Prostate gland (tissue), 2 donors: ENCODE measurements around the gene LMBRD1. TPM values are rescaled to one million over a fixed set of nuclear protein-coding genes. Genes with fewer than 3 reads are reported as not detected.
"Not testable (repeated sequence)": the region's sequence is repeated elsewhere in the genome, so short reads cannot be mapped to it uniquely, and the experiment has no call there.

Experiments used
- DNase-seq: peaks from one replicate; pipeline ENCODE4 v3.0.0-alpha.2; 2019; ENCODE audit warnings: low spot score
- H3K27ac ChIP-seq, 2 donors: fragments of 200-600 bp; sonication (generic); 2 replicates each; pipeline ENCODE4 v1.5.1; 2017 to 2019
- H3K27me3 ChIP-seq: fragments of 200-600 bp; sonication (generic); replicated peaks from 2 replicates; pipeline ENCODE4 v1.5.1; 2019; ENCODE audit not compliant: insufficient read depth
- H3K36me3 ChIP-seq, 2 donors: fragments of 200-600 bp; sonication (generic); 1 replicate in 1 of 2; 2 replicates in 1 of 2; pipeline versions ENCODE4 v1.5.1 to v1.8.1; 2017 to 2019
- H3K4me1 ChIP-seq: fragments of 200-600 bp; sonication (generic); replicated peaks from 2 replicates; pipeline ENCODE4 v1.5.1; 2019
- H3K4me3 ChIP-seq, 2 donors: fragments of 200-600 bp; sonication (generic); 2 replicates each; pipeline ENCODE4 v1.5.1; 2017 to 2019
- H3K9me3 ChIP-seq: fragments of 200-600 bp; sonication (generic); 2 replicates; pipeline ENCODE4 v1.5.1; 2017
- POLR2A ChIP-seq: fragments of 450-650 bp; IDR thresholded peaks from one replicate; pipeline ENCODE4 v1.6.1; 2016; ENCODE audit warnings: antibody characterized with exemption, mild to moderate bottlenecking
- POLR2AphosphoS5 ChIP-seq: sonication (generic); formaldehyde crosslinking; IDR thresholded peaks from one replicate; pipeline ENCODE4 v1.6.1; 2017; ENCODE audit warnings: antibody characterized with exemption
- WGBS: methylation state at CpG from one replicate; pipeline ENCODE4 v1.1.5; 2018; 5-methylcytosine and 5-hydroxymethylcytosine counted together
- intact Hi-C: fragments of 100-400 bp; cut with DNase I; formaldehyde crosslinking; loops from one replicate; pipeline ENCODE4 v1.14.2; 2022
- total RNA-seq, 2 donors: library from RNA; depleted of rRNA; stranded (reverse); fragments of >200 nt; gene quantifications; one replicate each; pipeline ENCODE4 v1.1.0, GENCODE V29; 2016
- TF ChIP-seq, protein P1 (sequence below), 4 experiments: fragments of 200-600 bp in 2 of 4; fragments of 450-650 bp in 2 of 4; sonication (generic) in 2 of 4; IDR thresholded peaks; 1 replicate in 3 of 4; 2 replicates in 1 of 4; pipeline ENCODE4 v1.5.1; 2016 to 2019; ENCODE audit warnings: antibody characterized with exemption in 4 of 4, mild to moderate bottlenecking in 2 of 4, moderate library complexity in 2 of 4

LMBRD1 gene
- total RNA-seq, 2 donors from 2014 or later = 53.5 to 63.1 TPM

DNA sequence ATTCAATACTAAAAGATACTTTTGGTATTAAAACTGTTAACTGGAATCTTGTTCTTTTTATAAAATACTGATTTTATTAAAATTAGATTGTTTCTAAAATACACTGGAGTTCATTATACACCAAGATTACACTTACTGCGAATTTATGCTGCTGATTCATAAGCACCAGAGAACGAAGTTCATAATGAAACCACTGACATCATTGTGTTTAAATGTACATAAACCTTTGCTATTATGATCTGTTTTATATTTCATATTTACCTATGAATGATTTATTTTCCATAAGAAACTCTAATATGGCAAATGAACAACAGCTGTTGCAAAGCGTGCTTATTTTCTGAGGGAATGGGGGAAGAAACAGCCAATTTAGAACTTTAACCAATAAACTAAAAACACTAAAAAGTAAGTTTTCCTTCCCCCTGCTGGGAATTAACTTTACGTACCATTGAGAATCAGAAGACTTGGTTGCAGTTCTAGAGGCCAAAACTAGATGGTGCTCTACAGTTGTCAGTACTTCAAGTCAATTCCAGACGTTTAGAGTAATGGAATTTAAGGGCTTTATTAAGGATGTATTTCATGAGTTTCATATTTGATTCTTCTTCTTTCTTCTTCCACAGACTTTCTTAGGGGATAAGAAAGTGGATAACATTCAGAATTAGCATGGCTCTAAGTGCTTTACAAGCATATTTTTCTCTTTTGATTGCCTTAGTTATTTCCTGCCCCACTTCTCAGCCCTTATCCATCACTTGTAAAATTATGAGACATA is 38.8 kb upstream of the LMBRD1 start:
- H3K9me3 ChIP-seq = no peaks in the 10 kb centered on the region
- intact Hi-C loops = loop anchor here (2.0 to 10.0 kb wide), 2 partner anchors 271 to 329 kb away; no protein-coding TSS in a partner anchor
- DNase-seq = peak; percentile 16
- no peak overlapping the region for H3K4me3 ChIP-seq
- H3K4me1 ChIP-seq = no peaks in the 10 kb centered on the region
- H3K36me3 ChIP-seq = no peaks in the 10 kb centered on the region
- TF ChIP-seq, protein P1, sequence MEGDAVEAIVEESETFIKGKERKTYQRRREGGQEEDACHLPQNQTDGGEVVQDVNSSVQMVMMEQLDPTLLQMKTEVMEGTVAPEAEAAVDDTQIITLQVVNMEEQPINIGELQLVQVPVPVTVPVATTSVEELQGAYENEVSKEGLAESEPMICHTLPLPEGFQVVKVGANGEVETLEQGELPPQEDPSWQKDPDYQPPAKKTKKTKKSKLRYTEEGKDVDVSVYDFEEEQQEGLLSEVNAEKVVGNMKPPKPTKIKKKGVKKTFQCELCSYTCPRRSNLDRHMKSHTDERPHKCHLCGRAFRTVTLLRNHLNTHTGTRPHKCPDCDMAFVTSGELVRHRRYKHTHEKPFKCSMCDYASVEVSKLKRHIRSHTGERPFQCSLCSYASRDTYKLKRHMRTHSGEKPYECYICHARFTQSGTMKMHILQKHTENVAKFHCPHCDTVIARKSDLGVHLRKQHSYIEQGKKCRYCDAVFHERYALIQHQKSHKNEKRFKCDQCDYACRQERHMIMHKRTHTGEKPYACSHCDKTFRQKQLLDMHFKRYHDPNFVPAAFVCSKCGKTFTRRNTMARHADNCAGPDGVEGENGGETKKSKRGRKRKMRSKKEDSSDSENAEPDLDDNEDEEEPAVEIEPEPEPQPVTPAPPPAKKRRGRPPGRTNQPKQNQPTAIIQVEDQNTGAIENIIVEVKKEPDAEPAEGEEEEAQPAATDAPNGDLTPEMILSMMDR (IDR thresholded peaks at IDR 0.05) = peak; percentile 10 to 73 (median 48)
- TF ChIP-seq POLR2A = no peak
- 7% methylated on average over 5 of the region's 5 CpGs for WGBS
- no peak overlapping the region for H3K27ac ChIP-seq
- no peaks in the 10 kb centered on the region for H3K27me3 ChIP-seq

DNA sequence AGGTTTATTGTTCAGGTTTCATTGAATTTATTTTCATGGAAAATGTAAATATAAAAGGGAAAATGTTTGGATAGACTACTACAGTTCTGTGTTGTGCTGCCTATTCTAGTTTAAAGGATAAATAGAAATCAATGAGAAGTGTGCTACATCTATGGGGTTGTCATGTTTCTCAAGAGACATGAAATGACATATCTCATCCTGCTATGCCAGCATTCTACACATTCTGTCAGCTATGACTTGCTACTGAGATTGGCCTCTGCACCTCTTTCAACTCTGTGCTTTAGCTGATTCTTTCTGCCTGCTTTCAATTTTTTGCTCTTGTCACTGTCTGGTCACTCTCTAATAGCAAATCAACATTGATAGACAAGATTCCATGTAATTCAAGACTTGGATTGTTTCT is 35.7 kb upstream of the LMBRD1 start:
- Histone ChIP-seq H3K4me1 (no peaks in the 10 kb centered on the region), H3K4me3 (no peak overlapping the region), H3K27me3 (no peaks in the 10 kb centered on the region), H3K27ac (no peak overlapping the region), H3K36me3 (no peaks in the 10 kb centered on the region), H3K9me3 (no peaks in the 10 kb centered on the region)
- intact Hi-C loops = loop anchor here (10.0 kb wide), 1 partner anchor 332 kb away; no protein-coding TSS in a partner anchor
- no peak for TF ChIP-seq POLR2A
- DNase-seq = no peak

DNA sequence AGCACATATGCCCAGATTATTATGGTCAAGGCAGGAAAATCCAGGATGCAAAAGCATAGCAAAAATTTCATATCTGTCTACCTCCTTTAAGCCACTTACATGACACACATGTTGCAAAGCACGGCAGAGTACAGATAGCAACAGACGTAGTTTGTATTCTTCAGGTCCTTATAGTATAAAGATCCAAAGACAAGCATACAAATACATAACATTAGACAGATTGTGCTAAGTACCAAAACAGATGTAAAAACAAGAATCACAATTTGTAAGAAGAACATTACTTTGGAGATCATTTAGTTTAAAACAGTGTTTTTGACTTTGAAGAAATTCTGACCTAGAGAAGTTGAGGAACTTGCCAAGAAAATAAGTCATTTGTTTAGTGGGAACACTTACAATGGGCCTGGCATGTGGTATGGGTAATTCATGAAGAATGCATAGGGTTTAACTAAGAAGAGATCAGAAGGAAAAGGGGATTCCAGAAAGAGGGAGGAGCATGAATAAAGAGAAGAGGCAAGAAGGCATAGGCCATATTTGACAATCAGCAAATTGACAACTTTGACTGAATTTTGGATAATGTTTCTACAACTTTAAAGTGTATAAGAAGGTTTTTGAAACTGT is 30.6 kb upstream of the LMBRD1 start:
- intact Hi-C loops = no loop called here
- TF ChIP-seq, protein P1 (IDR thresholded peaks at IDR 0.05) = no peak
- no peak for TF ChIP-seq POLR2AphosphoS5
- no peak for TF ChIP-seq POLR2A
- 49% methylated on average over 2 of the region's 2 CpGs for WGBS
- Histone ChIP-seq H3K4me3 (no peak overlapping the region), H3K36me3 (no peaks in the 10 kb centered on the region), H3K9me3 (no peaks in the 10 kb centered on the region), H3K4me1 (no peaks in the 10 kb centered on the region), H3K27me3 (no peaks in the 10 kb centered on the region), H3K27ac (no peak overlapping the region)
- no peak for DNase-seq

DNA sequence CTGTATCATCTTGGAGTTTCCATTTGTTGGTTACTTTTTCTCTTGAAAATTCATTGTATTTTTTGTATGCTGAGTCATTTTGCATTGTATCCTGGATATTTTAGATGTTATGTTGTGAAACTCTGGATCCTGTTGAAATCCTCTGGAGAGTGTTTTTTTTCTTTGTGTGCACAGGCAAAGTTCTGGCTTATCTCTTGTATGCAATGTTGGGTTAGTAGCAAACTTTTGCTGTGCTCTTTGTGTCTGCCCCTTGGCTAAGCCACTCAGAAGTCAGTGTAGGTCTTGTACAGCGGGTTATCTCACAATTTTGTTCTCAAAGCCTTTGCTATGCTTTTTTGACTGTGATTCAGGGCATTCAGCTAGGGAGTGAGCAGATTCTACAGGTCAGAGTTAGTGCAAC is 29.1 kb upstream of the LMBRD1 start:
- no peak for DNase-seq
- intact Hi-C loops = no loop called here
- TF ChIP-seq, protein P1 (IDR thresholded peaks at IDR 0.05) = no peak
- TF ChIP-seq POLR2AphosphoS5 (no peak), POLR2A (no peak)
- Histone ChIP-seq H3K27me3 (no peaks in the 10 kb centered on the region), H3K27ac (no peak overlapping the region), H3K9me3 (no peaks in the 10 kb centered on the region), H3K36me3 (no peaks in the 10 kb centered on the region), H3K4me1 (no peaks in the 10 kb centered on the region), H3K4me3 (no peak overlapping the region)
- WGBS = 86% methylated on average over 1 of the region's 1 CpG

DNA sequence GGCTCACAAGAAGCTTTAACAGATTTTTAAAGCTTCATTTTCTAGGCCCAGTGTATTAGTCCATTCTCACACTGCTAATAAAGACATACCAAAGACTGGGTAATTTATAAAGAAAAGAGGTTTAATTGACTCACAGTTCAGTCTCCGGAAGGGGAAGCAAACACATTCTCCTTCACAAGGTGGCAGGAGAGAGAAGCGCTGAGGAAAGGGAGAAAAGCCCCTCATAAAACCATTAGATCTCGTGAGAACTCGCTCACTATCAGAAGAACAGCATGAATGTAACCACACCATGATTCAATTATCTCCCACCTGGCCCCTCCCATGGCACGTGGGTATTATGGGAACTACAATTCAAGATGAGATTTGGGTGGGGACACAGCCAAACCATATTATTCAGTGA is 27.5 kb upstream of the LMBRD1 start:
- H3K4me3 ChIP-seq, intact Hi-C loops, H3K27ac ChIP-seq, H3K27me3 ChIP-seq, DNase-seq, H3K36me3 ChIP-seq, H3K9me3 ChIP-seq, H3K4me1 ChIP-seq: not testable (repeated sequence)
- 68% methylated on average over 5 of the region's 5 CpGs for WGBS

DNA sequence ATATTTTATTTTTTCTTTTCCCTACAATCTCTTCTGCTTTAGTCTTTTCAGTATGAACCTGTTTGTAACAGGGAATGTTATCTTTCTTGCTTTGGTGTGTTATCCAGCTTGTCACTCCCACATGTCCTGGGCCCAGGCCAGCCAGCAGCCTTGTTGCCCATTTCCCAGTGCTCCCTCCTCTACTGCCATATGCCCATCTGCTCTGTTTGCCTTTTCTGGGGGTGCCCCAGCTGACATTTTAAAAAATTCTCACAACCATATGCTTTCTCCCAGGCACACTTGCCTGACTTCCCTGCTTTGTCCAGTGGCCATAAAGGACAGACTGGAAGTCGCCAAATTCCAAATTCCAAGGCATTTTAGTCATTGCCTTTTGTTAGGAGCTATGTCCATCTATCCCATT is 23.6 kb upstream of the LMBRD1 start:
- no peak for DNase-seq
- intact Hi-C loops = no loop called here
- WGBS = 87% methylated on average over 1 of the region's 1 CpG

More for the DNA sequence above, 23.6 kb upstream of the LMBRD1 start:
- TF ChIP-seq POLR2A (no peak), POLR2AphosphoS5 (no peak)
- TF ChIP-seq, protein P1 (IDR thresholded peaks at IDR 0.05) = no peak
- no peak overlapping the region for H3K4me3 ChIP-seq
- no peaks in the 10 kb centered on the region for H3K27me3 ChIP-seq
- no peaks in the 10 kb centered on the region for H3K9me3 ChIP-seq
- no peaks in the 10 kb centered on the region for H3K4me1 ChIP-seq
- no peaks in the 10 kb centered on the region for H3K36me3 ChIP-seq
- H3K27ac ChIP-seq = no peak overlapping the region
